Measurements from ENCODE around the gene KLF15.

DNA sequence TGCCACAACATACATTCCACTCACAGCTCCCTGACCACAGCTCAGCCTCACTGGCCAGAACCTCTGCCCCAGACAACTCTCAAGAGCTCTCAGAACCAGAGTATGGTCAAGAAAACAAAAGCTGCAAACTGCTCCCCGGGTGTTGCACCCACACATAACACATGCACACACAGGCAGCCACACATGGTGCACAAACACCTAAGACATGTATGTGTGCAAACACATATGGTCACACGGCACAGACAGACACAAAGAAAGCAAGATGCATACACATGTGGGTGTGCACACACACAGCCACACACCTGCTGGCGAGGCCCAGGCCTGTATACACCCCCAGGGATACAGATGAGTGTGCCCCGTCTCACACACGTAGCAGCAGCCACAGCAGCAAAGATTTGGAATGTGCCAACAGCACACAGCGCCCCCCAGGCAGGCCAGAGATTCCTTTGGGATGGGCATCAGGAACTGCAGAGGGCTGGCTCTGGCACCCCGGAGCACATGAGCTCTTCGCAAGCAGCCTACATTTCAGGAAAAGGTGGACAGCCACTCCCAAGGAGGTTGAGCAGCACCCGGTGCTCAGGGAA is 6.6 kb downstream of the KLF15 start:
- TF ChIP-seq CTCF (IDR thresholded peaks at IDR 0.05) (no peak), SREBF2 (IDR thresholded peaks at IDR 0.05) (no peak), RFX5 (IDR thresholded peaks at IDR 0.05) (no peak)
